OCI-LY1 (cell line): ENCODE measurements around the gene TCF21.

ENCODE experiments used
- H2AFZ ChIP-seq: fragments of 200-600 bp; sonication (generic), shearing (Covaris generic); 2 replicates; pipeline ENCODE4 v1.6.0; 2014; ENCODE audit warnings: antibody characterized with exemption, mild to moderate bottlenecking, low read length
- H3F3A ChIP-seq: fragments of 200-600 bp; sonication (generic), shearing (Covaris generic); 2 replicates; pipeline ENCODE4 v1.6.0; 2014; ENCODE audit warnings: mild to moderate bottlenecking, antibody characterized with exemption, low read length, moderate library complexity; ENCODE audit not compliant: insufficient read depth
- H3K27ac ChIP-seq: fragments of 200-600 bp; sonication (generic); 2 replicates; pipeline ENCODE4 v1.5.1; 2014; ENCODE audit warnings: low read length, mixed run types, mild to moderate bottlenecking, low read depth; ENCODE audit not compliant: poor library complexity, severe bottlenecking
- H3K27me3 ChIP-seq: fragments of 200-600 bp; sonication (generic); 2 replicates; pipeline ENCODE4 v1.6.0; 2014; ENCODE audit warnings: antibody characterized with exemption, mild to moderate bottlenecking, low read length, moderate library complexity; ENCODE audit not compliant: insufficient read depth
- H3K36me3 ChIP-seq: fragments of 200-600 bp; sonication (generic); 2 replicates; pipeline ENCODE4 v1.6.1; 2014; ENCODE audit warnings: mild to moderate bottlenecking, antibody characterized with exemption, low read length, moderate library complexity, mixed read lengths; ENCODE audit not compliant: insufficient read depth
- H3K4me1 ChIP-seq: fragments of 200-600 bp; sonication (generic); 2 replicates; pipeline ENCODE4 v1.5.1; 2014; ENCODE audit warnings: mild to moderate bottlenecking, low read length, moderate library complexity; ENCODE audit not compliant: insufficient read depth, severe bottlenecking
- H3K4me2 ChIP-seq: fragments of 200-600 bp; sonication (generic), shearing (Covaris generic); 2 replicates; pipeline ENCODE4 v1.6.1; 2014; ENCODE audit warnings: low read length
- H3K4me3 ChIP-seq: fragments of 200-600 bp; sonication (generic); 2 replicates; pipeline ENCODE4 v1.5.1; 2014; ENCODE audit warnings: low read length, low read depth, mild to moderate bottlenecking, mixed read lengths; ENCODE audit not compliant: poor library complexity, severe bottlenecking
- H3K79me2 ChIP-seq: fragments of 200-600 bp; shearing (Covaris generic); 2 replicates; pipeline ENCODE4 v1.6.1; 2016; ENCODE audit warnings: mixed run types, low read length, mixed read lengths; ENCODE audit not compliant: insufficient read depth
- H3K9ac ChIP-seq: fragments of 200-600 bp; sonication (generic), shearing (Covaris generic); 2 replicates; pipeline ENCODE4 v1.6.1; 2014; ENCODE audit warnings: mild to moderate bottlenecking, low read length, mixed read lengths
- H3K9me2 ChIP-seq: fragments of 200-600 bp; sonication (generic), shearing (Covaris generic); 2 replicates; pipeline ENCODE4 v1.6.1; 2014; ENCODE audit warnings: low read depth, mild to moderate bottlenecking, low read length, mixed read lengths
- H3K9me3 ChIP-seq: fragments of 200-600 bp; shearing (Covaris generic); 2 replicates; pipeline ENCODE4 v1.6.1; 2014; ENCODE audit warnings: low read length, mixed read lengths
- H4K20me1 ChIP-seq: fragments of 200-600 bp; sonication (generic), shearing (Covaris generic); 2 replicates; pipeline ENCODE4 v1.6.0; 2016; ENCODE audit warnings: mild to moderate bottlenecking, low read length; ENCODE audit not compliant: insufficient read depth
- CTCF ChIP-seq: fragments of 200-600 bp; sonication (generic), shearing (Covaris generic); IDR thresholded peaks from 2 replicates; pipeline ENCODE4 v1.5.1; 2017; ENCODE audit warnings: mild to moderate bottlenecking, antibody characterized with exemption, low read length, moderate library complexity, mixed read lengths
- EZH2 ChIP-seq: fragments of 200-600 bp; sonication (generic), shearing (Covaris generic); IDR thresholded peaks from 2 replicates; pipeline ENCODE4 v1.8.0; 2017; ENCODE audit warnings: borderline replicate concordance, mixed run types, mild to moderate bottlenecking, antibody characterized with exemption, low read length, moderate library complexity, mixed read lengths

TCF21 gene

GRCh38 chr6:133844709-133845108 lies 44.2 kb upstream of the TCF21 start:
- no peaks in the 10 kb centered on the region for H3K4me1 ChIP-seq

GRCh38 chr6:133854041-133854363 lies 34.9 kb upstream of the TCF21 start:
- TF ChIP-seq CTCF, result no peak
- TF ChIP-seq EZH2, result no peak
- Histone ChIP-seq H3K79me2 (no peaks in the 10 kb centered on the region), H2AFZ (no peak overlapping the region), H3K27ac (no peak overlapping the region), H3K4me3 (no peak overlapping the region), H4K20me1 (no peaks in the 10 kb centered on the region), H3K9me3 (no peaks in the 10 kb centered on the region), H3K36me3 (no peaks in the 10 kb centered on the region), H3K4me2 (no peak overlapping the region), H3F3A (no peaks in the 10 kb centered on the region), H3K4me1 (no peaks in the 10 kb centered on the region), H3K27me3 (no peaks in the 10 kb centered on the region), H3K9ac (no peak overlapping the region), H3K9me2 (no peaks in the 10 kb centered on the region)

More at GRCh38 chr6:133844709-133845108, 44.2 kb upstream of the TCF21 start:
- no peaks in the 10 kb centered on the region for H3K27me3 ChIP-seq
- H2AFZ ChIP-seq, result no peak overlapping the region
- no peaks in the 10 kb centered on the region for H3K36me3 ChIP-seq
- no peaks in the 10 kb centered on the region for H4K20me1 ChIP-seq
- no peaks in the 10 kb centered on the region for H3K79me2 ChIP-seq
- H3K4me3 ChIP-seq, result no peak overlapping the region
- H3K4me2 ChIP-seq, result no peak overlapping the region
- H3K9me3 ChIP-seq, result no peaks in the 10 kb centered on the region
- H3K9ac ChIP-seq, result no peak overlapping the region
- H3F3A ChIP-seq, result no peaks in the 10 kb centered on the region
- H3K9me2 ChIP-seq, result no peaks in the 10 kb centered on the region
- no peak overlapping the region for H3K27ac ChIP-seq
- TF ChIP-seq CTCF, result no peak
- TF ChIP-seq EZH2, result no peak

- H3K4me3 ChIP-seq, result no peak overlapping the region
- H3K4me2 ChIP-seq, result no peak overlapping the region
- no peaks in the 10 kb centered on the region for H3K79me2 ChIP-seq
- no peaks in the 10 kb centered on the region for H3K4me1 ChIP-seq
- H2AFZ ChIP-seq, result no peak overlapping the region
- H3F3A ChIP-seq, result no peaks in the 10 kb centered on the region
- no peak overlapping the region for H3K9ac ChIP-seq
- no peaks in the 10 kb centered on the region for H3K9me2 ChIP-seq
- no peaks in the 10 kb centered on the region for H3K9me3 ChIP-seq
- no peaks in the 10 kb centered on the region for H3K27me3 ChIP-seq
- TF ChIP-seq CTCF (no peak), EZH2 (no peak)
- H4K20me1 ChIP-seq, result no peaks in the 10 kb centered on the region
- no peaks in the 10 kb centered on the region for H3K36me3 ChIP-seq
- H3K27ac ChIP-seq, result no peak overlapping the region
Observed at GRCh38 chr6:133854364-133855275, 34.3 kb upstream of the TCF21 start.
